Lung (tissue), 13 donors: ENCODE measurements around the gene CFAP65. TPM values are rescaled to one million over a fixed set of nuclear protein-coding genes. Genes with fewer than 3 reads are reported as not detected.

ENCODE experiments used
- ATAC-seq: fragments of 200-7000 bp; cut with Tn5 transposase; one replicate; pipeline ENCODE4 v1.9.1; 2020; ENCODE audit warnings: moderate number of reproducible peaks; ENCODE audit not compliant: insufficient read depth, low FRiP score
- DNase-seq, 3 donors: peaks; one replicate each; pipeline ENCODE4 v3.0.0-alpha.2; 2013 to 2017
- H3K27ac ChIP-seq, 2 donors: one replicate each; pipeline ENCODE4 v1.5.1; 2013; ENCODE audit warnings: mild to moderate bottlenecking in 2 of 2, moderate library complexity in 2 of 2, control low read depth in 1 of 2, inconsistent platforms in 1 of 2, low read depth in 1 of 2, low read length in 1 of 2
- H3K27me3 ChIP-seq, 3 donors: one replicate each; pipeline ENCODE4 v1.5.1; 2013; ENCODE audit warnings: low read length in 2 of 3; ENCODE audit not compliant: control insufficient read depth in 3 of 3, insufficient read depth in 3 of 3
- H3K36me3 ChIP-seq, 4 donors: one replicate each; pipeline ENCODE4 v1.5.1; 2013; ENCODE audit warnings: low read length in 4 of 4, mild to moderate bottlenecking in 1 of 4, moderate library complexity in 1 of 4; ENCODE audit not compliant: control insufficient read depth in 4 of 4, insufficient read depth in 4 of 4
- H3K4me1 ChIP-seq, 5 donors: one replicate each; pipeline ENCODE4 v1.5.1; 2013; ENCODE audit warnings: low read length in 5 of 5, mild to moderate bottlenecking in 2 of 5, moderate library complexity in 1 of 5; ENCODE audit not compliant: control insufficient read depth in 5 of 5, insufficient read depth in 5 of 5
- H3K4me3 ChIP-seq: one replicate; pipeline ENCODE4 v1.5.1; 2013; ENCODE audit warnings: mild to moderate bottlenecking, control low read depth, moderate library complexity
- H3K9ac ChIP-seq, 2 donors: one replicate each; pipeline ENCODE4 v1.5.1; 2013; ENCODE audit warnings: low read length in 2 of 2, control low read depth in 1 of 2; ENCODE audit not compliant: insufficient read depth in 1 of 2
- H3K9me3 ChIP-seq, 4 donors: one replicate each; pipeline ENCODE4 v1.5.1; 2013; ENCODE audit warnings: low read length in 3 of 4, mild to moderate bottlenecking in 1 of 4, moderate library complexity in 1 of 4; ENCODE audit not compliant: control insufficient read depth in 4 of 4, insufficient read depth in 3 of 4
- WGBS, 2 donors: extraction: QIAGEN DNeasy Blood & Tissue Kit; methylation state at CpG; one replicate each; pipeline ENCODE4 v1.1.7; 2013; 5-methylcytosine and 5-hydroxymethylcytosine counted together
- polyA plus RNA-seq, 2 donors: library from polyadenylated mRNA; stranded (reverse); fragments of 200-250 nt; gene quantifications; one replicate each; pipeline ENCODE4 v1.2.1, GENCODE V29; 2013
- small RNA-seq: library from RNA; depleted of rRNA; stranded (forward); fragments of <200 nt; gene quantifications from one replicate; pipeline ENCODE3, GENCODE V24; 2014; ENCODE audit warnings: low replicate concordance
- total RNA-seq, 2 donors: library from RNA; depleted of rRNA in 1 of 2; stranded (reverse); fragments of >200 nt in 1 of 2; gene quantifications; one replicate each; pipeline ENCODE4 v1.2.1, GENCODE V29; 2014 to 2021
- TF ChIP-seq, protein P1 (sequence below): IDR thresholded peaks from 2 replicates; pipeline ENCODE4 v1.5.1; 2012; ENCODE audit warnings: mild to moderate bottlenecking; ENCODE audit errors: control extremely low read depth, extremely low read depth
- donor health status: control.
- donor health status: control.
- donor health status: Bipolar disorder and iron deficiency.
- donor health status: healthy.
- donor health status: DM: yes; HTN: yes; CAD: no.

CFAP65 gene
- total and polyA plus RNA-seq, 4 donors: 3.9 to 16.5 (median 8.1) TPM

DNA sequence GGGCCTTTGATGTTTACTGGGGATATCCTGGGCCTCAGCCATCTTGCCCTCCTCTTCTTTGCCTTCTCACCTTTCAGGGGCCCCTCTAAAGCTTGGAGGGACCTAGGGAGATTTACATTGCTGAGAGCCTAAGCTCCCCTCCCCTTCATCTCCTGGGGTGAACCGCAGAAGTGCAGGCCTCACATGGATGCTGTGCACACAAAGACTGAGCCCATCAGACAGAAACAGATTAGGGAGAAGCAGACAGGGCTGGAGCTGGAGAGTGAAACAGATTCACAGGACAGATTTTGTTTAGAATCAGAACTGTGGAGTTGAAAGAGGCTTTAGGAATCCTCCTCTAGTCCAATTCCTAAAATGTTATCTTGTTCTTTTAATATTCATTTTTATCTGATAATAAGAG is 85.3 kb downstream of the CFAP65 start:
- Histone ChIP-seq H3K4me3 (no peak overlapping the region), H3K4me1 (peaks cover 0 to 7% (median 3%) of the 10 kb centered on the region in 5 donors), H3K9me3 (peaks cover 0 to 3% (median under 1%) of the 10 kb centered on the region in 4 donors), H3K27ac (no peak overlapping the region), H3K36me3 (no peaks in the 10 kb centered on the region), H3K27me3 (peaks cover 11 to 43% (median 17%) of the 10 kb centered on the region in 3 donors), H3K9ac (no peak overlapping the region)
- DNase-seq (no peak), ATAC-seq (no peak)
- TF ChIP-seq, protein P1, sequence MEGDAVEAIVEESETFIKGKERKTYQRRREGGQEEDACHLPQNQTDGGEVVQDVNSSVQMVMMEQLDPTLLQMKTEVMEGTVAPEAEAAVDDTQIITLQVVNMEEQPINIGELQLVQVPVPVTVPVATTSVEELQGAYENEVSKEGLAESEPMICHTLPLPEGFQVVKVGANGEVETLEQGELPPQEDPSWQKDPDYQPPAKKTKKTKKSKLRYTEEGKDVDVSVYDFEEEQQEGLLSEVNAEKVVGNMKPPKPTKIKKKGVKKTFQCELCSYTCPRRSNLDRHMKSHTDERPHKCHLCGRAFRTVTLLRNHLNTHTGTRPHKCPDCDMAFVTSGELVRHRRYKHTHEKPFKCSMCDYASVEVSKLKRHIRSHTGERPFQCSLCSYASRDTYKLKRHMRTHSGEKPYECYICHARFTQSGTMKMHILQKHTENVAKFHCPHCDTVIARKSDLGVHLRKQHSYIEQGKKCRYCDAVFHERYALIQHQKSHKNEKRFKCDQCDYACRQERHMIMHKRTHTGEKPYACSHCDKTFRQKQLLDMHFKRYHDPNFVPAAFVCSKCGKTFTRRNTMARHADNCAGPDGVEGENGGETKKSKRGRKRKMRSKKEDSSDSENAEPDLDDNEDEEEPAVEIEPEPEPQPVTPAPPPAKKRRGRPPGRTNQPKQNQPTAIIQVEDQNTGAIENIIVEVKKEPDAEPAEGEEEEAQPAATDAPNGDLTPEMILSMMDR: no peak
- WGBS, 2 donors: 32 to 69% methylated on average over 1 of the region's 1 CpG

DNA sequence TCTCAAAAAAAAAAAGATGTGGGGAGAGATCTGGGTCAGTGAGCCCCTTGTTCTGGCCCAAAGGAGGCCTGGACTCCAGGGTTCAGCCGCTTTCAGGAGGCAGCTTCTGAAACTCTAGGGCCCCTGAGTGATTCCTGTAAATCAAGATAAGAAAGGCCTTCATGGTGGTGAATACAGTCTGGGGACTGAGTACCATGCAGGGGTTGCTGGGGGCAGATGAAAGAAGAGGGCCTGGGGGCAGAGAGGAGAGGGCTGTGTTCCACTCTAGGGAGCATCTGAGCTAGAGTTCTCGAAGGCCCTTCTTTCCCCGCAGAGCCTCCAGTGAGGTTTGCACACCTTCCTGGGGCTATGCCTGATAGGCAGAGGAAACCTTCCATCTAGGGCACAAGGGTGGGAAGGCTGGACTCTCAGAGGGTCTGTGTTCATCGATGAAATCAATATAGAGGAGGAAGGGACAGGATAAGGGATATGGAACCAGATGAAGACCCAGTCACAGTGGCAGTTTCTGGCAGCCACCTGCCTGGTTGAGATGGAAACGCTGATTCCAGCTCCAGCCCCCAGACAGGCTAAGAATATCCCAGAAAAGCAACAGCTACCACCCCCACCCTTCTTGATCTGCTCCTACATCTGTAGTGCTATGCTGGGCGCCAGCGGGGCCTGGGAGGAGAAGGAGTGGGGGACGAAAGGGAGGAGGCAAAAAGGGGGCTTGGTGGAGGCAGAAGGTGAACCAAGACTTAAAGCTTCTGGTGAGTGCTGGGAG is 86.6 kb downstream of the CFAP65 start:
- Histone ChIP-seq H3K4me1 (peaks cover 0 to 5% (median 0%) of the 10 kb centered on the region in 5 donors), H3K4me3 (no peak overlapping the region), H3K9me3 (peaks cover 0 to 4% (median under 1%) of the 10 kb centered on the region in 4 donors), H3K27me3 (peaks cover 4 to 36% (median 13%) of the 10 kb centered on the region in 3 donors), H3K36me3 (no peaks in the 10 kb centered on the region), H3K9ac (no peak overlapping the region), H3K27ac (no peak overlapping the region)
- TF ChIP-seq, protein P1: no peak
- WGBS, 2 donors: 80 to 81% methylated on average over 8 of the region's 8 CpGs
- no peak for ATAC-seq
- no peak for DNase-seq

DNA sequence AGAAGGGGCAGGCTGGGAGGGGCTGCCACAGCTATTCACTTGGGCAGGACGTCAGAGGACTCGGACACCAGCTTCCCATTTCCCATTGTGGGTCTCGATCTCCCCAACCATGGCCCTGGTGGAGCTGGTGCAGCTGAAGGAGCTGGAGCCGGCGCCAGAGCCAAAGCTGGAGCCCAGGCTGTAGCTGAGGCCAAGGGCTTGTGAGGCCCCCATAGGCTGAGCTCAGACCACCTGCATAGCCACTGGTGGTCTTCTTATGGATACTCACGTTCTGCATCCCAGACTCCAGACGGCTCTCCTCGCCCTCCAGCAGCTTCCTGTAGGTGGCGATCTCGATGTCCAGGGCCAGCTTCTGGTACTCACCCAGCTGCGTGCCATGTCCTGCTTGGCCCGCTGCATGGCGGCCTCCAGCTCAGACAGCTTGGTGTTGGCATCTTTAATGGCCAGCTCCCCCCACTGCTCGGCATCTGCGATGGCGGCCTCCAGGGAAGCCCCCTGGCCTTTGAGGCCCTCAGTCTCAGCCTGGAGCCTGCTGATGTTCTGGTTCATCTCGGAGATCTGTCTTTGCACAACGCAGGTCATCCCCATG is 87.9 kb downstream of the CFAP65 start:
- Histone ChIP-seq H3K4me3 (no peak overlapping the region), H3K36me3 (no peaks in the 10 kb centered on the region), H3K9ac (no peak overlapping the region), H3K27me3 (peaks cover under 1 to 27% (median 4%) of the 10 kb centered on the region in 3 donors), H3K9me3 (peaks cover 0 to 4% (median under 1%) of the 10 kb centered on the region in 4 donors), H3K4me1 (no peaks in the 10 kb centered on the region), H3K27ac (no peak overlapping the region)
- TF ChIP-seq, protein P1: no peak
- DNase-seq (no peak), ATAC-seq (no peak)
- 68 to 69% methylated on average over 18 of the region's 18 CpGs for WGBS, 2 donors

Small RNA genes lying within 50 kb of the gene (small RNA-seq; reads per million reads assigned to genes)
- not detected for gene MIR3131
- gene MIR375: 1,324 reads per million, percentile 99 among the genes with 10 or more reads in this experiment

Other genes with a start within 250 kb of the CFAP65 start
- gene PRKAG3, start 209.7 kb downstream of the CFAP65 start, total RNA-seq: not detected
- under 1 TPM in 1 of 2 donors, not detected in 1; 0.01 TPM for gene PRKAG3, start 209.7 kb downstream of the CFAP65 start, polyA plus RNA-seq
- gene WNT6, start 181.7 kb downstream of the CFAP65 start, total RNA-seq: under 1 TPM; 0.40 to 0.54 TPM
- under 1 TPM; 0.08 to 0.16 TPM for gene WNT6, start 181.7 kb downstream of the CFAP65 start, polyA plus RNA-seq
- under 1 TPM; 0.65 to 0.77 TPM for gene WNT10A, start 160.7 kb downstream of the CFAP65 start, total RNA-seq
- under 1 TPM; 0.17 to 0.43 TPM for gene WNT10A, start 160.7 kb downstream of the CFAP65 start, polyA plus RNA-seq
- under 1 TPM in 1 of 2 donors, not detected in 1; 0.17 TPM for gene CDK5R2, start 81.8 kb downstream of the CFAP65 start, total RNA-seq
- under 1 TPM; 0.03 to 0.08 TPM for gene CDK5R2, start 81.8 kb downstream of the CFAP65 start, polyA plus RNA-seq
- gene FEV, start 56.3 kb downstream of the CFAP65 start, total RNA-seq: not detected
- not detected for gene FEV, start 56.3 kb downstream of the CFAP65 start, polyA plus RNA-seq
- not detected for gene CRYBA2, start 48.1 kb downstream of the CFAP65 start, total RNA-seq
- gene CRYBA2, start 48.1 kb downstream of the CFAP65 start, polyA plus RNA-seq: under 1 TPM in 1 of 2 donors, not detected in 1; 0.08 TPM
- 1 to 10 TPM; 2.2 to 4.4 TPM for gene IHH, start 19.4 kb upstream of the CFAP65 start, total RNA-seq
- gene IHH, start 19.4 kb upstream of the CFAP65 start, polyA plus RNA-seq: 1 to 10 TPM in 1 of 2 donors, under 1 TPM in 1; 0.55 to 1.8 TPM
- 10 to 100 TPM; 13.3 to 21.1 TPM for gene NHEJ1, start 119.3 kb upstream of the CFAP65 start, total RNA-seq
- gene NHEJ1, start 119.3 kb upstream of the CFAP65 start, polyA plus RNA-seq: 10 to 100 TPM in 1 of 2 donors, 1 to 10 TPM in 1; 8.4 to 11.7 TPM
- 1 to 10 TPM; 2.0 to 2.5 TPM for gene SLC23A3, start 128.5 kb upstream of the CFAP65 start, total RNA-seq
- 1 to 10 TPM in 1 of 2 donors, under 1 TPM in 1; 0.80 to 1.7 TPM for gene SLC23A3, start 128.5 kb upstream of the CFAP65 start, polyA plus RNA-seq
- 10 to 100 TPM; 27.5 to 66.9 TPM for gene CNPPD1, start 135.4 kb upstream of the CFAP65 start, total RNA-seq
- gene CNPPD1, start 135.4 kb upstream of the CFAP65 start, polyA plus RNA-seq: 10 to 100 TPM; 37.2 to 60.1 TPM
- 10 to 100 TPM; 42.1 to 80.6 TPM for gene RETREG2, start 136.8 kb upstream of the CFAP65 start, total RNA-seq
- 10 to 100 TPM; 46.8 to 56.6 TPM for gene RETREG2, start 136.8 kb upstream of the CFAP65 start, polyA plus RNA-seq
- 10 to 100 TPM; 28.2 to 41.4 TPM for gene ZFAND2B, start 165.3 kb upstream of the CFAP65 start, total RNA-seq
- gene ZFAND2B, start 165.3 kb upstream of the CFAP65 start, polyA plus RNA-seq: 10 to 100 TPM; 37.7 to 45.1 TPM
- 10 to 100 TPM; 17.2 to 40.4 TPM for gene ABCB6, start 177.4 kb upstream of the CFAP65 start, total RNA-seq
- gene ABCB6, start 177.4 kb upstream of the CFAP65 start, polyA plus RNA-seq: 10 to 100 TPM; 27.7 to 49.4 TPM
- 10 to 100 TPM; 49.1 TPM for gene ATG9A, start 188.1 kb upstream of the CFAP65 start, total RNA-seq
- 10 to 100 TPM; 22.5 to 36.1 TPM for gene ATG9A, start 188.1 kb upstream of the CFAP65 start, polyA plus RNA-seq
- gene ANKZF1, start 188.3 kb upstream of the CFAP65 start, total RNA-seq: 100 to 1,000 TPM in 1 of 2 donors, 10 to 100 TPM in 1; 40.1 to 101 TPM
- 10 to 100 TPM; 22.3 to 28.4 TPM for gene ANKZF1, start 188.3 kb upstream of the CFAP65 start, polyA plus RNA-seq
- gene GLB1L, start 203.9 kb upstream of the CFAP65 start, total RNA-seq: 10 to 100 TPM; 18.1 to 18.7 TPM
- gene GLB1L, start 203.9 kb upstream of the CFAP65 start, polyA plus RNA-seq: 1 to 10 TPM; 7.5 to 9.1 TPM
- gene STK16, start 204.0 kb upstream of the CFAP65 start, total RNA-seq: 10 to 100 TPM; 16.2 to 25.7 TPM
- gene STK16, start 204.0 kb upstream of the CFAP65 start, polyA plus RNA-seq: 10 to 100 TPM; 25.2 to 50.5 TPM
- 10 to 100 TPM in 1 of 2 donors, 1 to 10 TPM in 1; 5.7 to 20.3 TPM for gene TUBA4B, start 211.7 kb upstream of the CFAP65 start, total RNA-seq
- gene TUBA4B, start 211.7 kb upstream of the CFAP65 start, polyA plus RNA-seq: 10 to 100 TPM in 1 of 2 donors, 1 to 10 TPM in 1; 8.7 to 12.2 TPM
- gene TUBA4A, start 212.4 kb upstream of the CFAP65 start, total RNA-seq: 10 to 100 TPM; 15.6 to 37.9 TPM
- gene TUBA4A, start 212.4 kb upstream of the CFAP65 start, polyA plus RNA-seq: 10 to 100 TPM; 48.1 to 82.1 TPM
- gene DNAJB2, start 237.8 kb upstream of the CFAP65 start, total RNA-seq: 10 to 100 TPM; 77.3 to 79.6 TPM
- gene DNAJB2, start 237.8 kb upstream of the CFAP65 start, polyA plus RNA-seq: 10 to 100 TPM; 63.7 to 73.4 TPM